DLD1 (cell line): ENCODE measurements around the gene SPRY2.

Experiments used
- in situ Hi-C: cut with HindIII; loops from 2 replicates; pipeline ENCODE4 v1.10.0; 2017; ENCODE audit warnings: low sequenced_read_pairs

The SPRY2 gene

DNA sequence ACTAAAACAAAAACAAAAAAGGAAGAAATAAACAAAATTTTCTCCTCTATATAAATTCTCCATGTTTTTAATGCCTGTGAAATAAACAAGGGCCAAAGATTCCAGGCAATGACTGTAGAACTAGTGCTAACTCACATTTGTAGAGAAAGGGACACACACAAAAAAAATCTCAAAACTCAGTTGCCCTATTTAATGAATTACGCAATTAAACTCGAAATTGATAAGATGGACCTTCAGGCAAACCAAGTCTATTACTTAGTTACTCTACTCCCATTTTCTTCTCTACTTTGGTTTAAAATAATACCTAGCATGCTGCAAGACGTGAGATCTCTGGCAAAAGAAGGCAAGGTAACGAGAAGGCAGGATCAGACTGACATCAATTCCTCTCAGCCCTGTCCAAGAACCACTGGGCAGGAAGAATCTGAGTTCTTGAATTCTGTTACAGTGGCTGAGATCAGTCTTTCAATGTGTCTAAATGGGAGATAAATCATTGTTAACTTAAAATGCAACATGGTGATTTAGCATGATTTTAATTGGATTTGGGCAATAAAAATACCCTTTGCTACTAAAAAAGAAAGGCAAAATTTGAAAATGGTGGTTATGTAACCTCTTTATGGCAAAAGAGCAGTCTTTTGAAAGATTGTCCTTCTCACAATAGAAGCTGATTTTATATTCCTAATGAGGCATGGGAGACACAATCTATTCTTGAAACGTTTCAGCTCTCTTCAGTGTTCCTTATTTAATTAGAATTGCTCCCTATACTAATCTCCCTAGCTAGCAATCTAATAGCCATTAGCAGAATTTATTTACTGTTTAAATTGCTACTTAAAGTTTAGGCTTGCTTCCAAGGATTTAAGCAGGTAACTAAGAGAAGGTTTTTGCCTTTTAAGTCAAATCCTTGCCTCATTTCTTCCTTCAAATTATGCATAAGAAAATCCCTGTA is 25.9 kb downstream of the SPRY2 start:
- in situ Hi-C loops = no loop called here

DNA sequence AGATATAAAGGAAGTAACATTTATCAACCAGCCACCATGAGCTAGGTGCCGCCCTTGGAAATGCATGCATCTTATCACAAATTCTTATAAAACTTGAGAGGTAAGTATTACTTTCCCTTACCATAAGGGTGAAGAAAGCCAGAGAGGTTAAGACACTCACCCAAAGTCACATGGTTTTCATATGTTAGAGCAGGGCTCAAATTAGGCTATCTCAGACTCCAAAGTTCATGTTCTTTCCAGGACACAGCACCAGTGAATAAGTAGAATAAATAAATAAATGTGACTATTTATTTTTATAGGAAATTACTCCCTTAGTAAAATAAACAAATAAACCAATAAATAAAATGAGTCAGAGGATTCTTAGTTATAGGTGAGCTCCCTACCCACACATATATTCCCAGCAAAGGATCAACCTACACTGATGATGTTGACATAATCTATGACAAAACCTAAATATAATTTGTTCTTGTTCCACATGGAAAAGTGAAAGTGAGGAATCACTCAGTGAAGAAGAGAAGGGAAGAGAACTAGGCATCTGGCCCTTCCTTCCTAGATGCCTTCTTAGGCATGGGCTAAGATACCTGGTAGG is 27.2 kb downstream of the SPRY2 start:
- in situ Hi-C loops = no loop called here

DNA sequence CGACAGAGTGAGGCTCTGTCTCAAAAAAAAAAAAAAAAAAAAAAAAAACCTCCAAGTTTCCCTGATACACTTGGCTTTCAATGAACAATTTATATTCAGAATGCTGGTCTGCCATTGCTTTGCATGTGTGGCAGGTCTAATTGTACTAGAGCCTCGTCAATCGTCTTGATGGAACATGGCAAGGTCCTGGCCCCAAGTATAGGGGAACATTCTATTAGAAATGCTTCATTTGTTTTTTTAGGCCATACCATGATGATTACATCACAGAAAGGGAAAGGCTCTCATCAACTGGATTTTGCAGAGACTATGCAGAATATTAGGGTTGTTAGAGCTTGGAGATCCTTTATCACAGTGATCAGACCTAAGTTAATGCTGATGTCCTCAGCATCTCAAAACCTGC is 28.0 kb downstream of the SPRY2 start:
- in situ Hi-C loops = no loop called here

DNA sequence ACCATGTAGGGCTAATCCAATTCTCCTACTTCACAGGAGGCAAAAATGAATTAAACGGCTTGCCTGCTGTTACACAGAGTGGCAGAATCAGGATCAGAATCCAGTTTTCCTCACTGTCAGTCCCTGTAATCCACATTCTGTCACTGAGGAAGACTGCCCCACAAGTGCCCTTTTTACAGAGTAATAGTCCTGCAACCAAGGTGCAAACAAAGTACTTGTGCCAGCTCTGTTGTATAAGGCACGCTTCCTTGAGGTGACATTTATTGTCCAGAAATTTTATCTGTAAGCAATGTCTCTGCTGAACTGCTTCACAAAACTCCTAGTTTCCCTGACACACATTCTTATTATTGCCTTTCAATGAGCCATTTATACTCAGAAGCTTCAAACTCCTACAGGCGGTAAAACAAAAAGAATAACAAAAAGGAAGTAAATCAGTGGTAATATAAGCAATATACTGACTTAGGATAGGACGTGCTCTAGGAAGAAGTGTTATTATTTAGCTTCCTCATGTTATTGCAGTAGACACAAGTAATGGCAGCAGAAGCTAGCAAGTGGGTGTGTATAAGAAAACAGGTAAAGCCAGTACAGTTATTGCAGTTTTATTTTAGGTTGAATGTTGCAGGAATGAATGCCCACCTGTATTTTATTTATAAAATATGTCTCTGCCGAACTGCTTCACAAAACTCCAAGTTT is 28.8 kb downstream of the SPRY2 start:
- in situ Hi-C loops = no loop called here

DNA sequence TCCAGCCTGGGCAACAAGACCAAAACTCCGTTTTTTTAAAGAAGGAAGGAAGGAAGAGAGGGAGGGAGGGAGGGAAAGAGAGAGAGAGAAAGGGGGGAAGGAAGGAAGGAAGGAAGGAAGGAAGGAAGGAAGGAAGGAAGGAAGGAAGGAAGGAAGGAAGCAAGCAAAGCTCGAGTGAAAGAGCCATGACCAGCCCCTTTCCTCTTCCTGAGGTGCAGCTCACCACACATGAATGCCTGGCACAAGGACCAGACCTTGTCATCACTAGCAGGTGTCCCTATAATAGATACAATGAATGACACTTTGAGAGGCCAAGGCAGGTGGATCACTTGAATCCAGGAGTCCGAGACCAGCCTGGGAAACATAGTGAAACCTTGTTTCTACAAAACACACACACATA is 31.0 kb downstream of the SPRY2 start:
- in situ Hi-C loops = no loop called here

DNA sequence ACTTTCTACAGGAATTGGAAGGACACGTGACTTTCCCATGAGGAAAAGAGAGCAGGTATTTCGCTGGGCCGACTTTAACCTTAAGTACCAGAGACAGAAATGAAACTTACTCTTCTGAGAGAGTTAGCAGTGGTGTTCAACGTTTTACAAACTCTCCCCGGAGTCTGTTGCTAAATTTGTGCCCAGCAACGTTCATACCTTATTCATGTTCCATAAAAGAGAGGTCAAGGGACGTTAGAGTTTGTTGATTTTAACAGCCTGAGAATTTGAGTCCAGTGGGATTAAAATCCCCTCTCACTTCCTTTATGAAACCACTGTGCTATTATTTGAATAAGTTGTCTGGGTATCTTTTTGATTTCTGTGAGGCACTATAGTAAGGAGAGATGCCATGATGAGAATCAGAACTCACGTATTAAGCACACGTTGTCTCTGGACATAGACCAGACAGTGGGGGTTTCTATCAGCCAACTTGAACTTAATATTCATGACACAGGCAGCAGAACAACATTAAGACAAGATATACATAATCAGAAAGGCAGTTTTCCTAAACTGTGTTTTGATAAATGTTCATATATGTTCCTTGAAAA is 33.4 kb downstream of the SPRY2 start:
- in situ Hi-C loops = no loop called here

DNA sequence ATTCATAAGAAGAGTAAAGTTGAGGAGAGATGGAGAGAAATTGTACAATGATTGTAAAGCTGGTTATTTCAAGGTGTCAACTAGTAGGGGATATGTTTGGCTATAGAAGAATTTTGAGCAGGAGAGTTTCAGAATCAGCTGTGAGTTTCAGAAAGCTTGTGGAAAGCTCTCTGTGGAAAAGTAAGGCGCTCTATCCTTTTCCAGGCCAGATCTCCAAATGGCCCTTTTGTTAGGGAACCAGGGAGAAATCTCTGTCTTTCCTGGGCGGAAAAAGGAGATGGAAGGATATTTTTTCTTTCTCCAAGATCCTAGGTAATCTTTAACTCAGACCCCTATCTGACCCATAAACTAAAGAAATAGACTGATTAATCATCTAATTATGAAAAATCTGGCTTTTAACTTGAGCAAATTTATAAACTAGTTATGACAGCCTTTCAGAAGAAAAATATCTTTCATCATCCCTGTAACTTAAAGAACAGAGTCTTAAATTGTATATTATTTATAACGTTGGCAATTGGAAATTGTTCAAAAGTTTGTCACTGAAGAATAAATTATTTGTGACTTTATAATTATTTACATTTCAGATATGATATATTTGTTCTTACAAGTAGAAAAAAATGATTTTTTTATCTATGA is 34.5 kb downstream of the SPRY2 start:
- in situ Hi-C loops = no loop called here

DNA sequence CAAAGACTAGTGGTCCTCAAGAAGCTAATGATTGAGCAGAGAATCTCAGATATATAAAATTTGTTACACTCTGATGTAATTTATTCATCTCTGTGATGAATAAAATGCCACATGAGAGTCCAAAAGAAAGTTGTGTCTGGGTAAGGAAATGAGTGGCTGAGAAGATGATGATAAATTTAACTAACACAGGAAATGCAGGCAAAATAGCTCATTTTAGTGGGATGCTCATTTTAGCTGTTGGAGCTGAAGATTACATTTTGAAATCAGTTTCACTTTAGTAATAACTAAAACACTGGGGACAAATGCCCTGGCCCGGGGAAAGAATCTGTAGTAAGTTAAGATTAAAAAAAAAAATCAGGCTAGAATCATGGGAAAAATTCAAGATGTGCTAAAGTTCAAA is 35.2 kb downstream of the SPRY2 start:
- in situ Hi-C loops = no loop called here

DNA sequence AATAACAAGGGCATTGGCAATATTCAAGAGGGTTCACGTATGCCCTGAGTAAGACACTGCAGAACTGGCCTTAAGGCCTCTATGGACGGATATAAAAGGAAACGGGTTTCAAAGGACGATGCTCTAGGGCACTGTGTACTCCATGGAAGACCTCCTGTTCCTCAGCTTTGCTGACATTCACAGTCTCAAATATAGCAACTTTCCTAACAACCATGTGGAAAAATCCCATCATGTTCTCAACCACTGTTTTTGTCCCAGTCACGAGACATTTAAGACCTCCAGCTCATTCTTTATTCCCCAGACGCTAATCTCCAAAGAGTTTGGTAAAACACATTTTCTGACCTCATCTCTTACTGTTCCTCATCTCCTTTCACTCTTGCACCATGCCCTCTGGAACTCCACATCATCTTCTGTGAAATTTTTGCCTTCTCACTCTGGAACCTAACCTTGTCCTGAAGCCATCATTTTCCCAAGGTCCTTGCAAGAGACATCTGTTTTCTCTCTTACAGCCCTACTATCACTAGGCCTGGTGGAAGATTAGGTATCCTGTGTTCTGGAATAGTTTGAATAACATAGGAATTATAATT is 37.6 kb downstream of the SPRY2 start:
- in situ Hi-C loops = no loop called here

DNA sequence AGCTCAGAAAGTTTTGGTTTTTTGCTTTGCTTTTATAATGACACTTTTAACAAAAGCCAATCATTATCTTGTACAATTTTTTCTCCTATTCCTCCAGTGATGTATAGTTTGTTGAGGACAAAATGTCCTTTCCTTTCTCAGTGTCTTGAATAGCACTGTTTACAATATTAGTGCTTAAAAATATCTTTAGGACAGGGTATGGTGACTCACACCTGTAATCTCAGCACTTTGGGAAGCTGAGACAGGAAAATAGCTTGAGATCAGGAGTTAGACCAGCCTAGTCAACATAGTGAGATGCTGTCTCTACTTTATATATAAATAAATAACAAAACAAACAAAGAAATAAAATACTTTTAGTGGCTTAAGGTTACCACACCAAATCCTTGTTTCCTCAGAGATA is 41.9 kb downstream of the SPRY2 start:
- in situ Hi-C loops = no loop called here

DNA sequence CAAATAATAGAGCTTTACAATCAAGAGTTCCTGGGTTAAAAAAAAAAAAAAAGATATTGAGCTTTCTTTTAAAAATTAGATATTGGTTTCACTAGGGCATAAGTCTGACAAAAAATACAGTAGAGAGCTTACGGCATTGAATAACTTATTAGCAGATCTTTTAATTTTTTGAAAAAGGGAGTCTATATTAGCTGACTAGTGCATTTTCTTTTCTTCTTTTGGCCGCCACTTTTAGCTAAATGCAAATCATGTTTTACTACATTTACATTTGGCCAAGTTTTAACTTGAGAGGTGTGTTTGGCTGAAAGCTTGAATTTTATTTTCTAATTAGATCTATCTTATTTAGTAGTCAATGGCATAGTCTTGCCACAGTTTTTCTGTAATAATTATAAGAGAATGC is 43.4 kb downstream of the SPRY2 start:
- in situ Hi-C loops = no loop called here

DNA sequence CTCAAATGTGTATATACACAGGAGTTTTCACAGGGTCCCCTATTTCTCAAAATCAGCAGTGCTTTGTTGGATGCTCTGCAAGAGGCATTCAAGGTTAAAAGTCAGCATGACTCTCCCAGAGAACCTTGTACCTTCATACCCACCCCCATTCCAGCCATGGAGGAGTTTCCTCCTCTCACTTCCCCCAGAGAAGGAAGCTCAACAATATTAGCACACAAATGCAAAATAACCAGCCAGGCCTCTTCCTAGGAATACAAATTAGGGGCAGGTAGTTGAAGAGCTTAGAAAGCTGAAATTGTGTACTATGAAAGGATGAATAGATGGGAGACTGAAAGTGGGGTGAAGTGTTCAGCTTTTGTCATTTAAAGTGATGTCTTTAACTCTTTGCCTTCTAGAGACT is 43.8 kb downstream of the SPRY2 start:
- in situ Hi-C loops = no loop called here

DNA sequence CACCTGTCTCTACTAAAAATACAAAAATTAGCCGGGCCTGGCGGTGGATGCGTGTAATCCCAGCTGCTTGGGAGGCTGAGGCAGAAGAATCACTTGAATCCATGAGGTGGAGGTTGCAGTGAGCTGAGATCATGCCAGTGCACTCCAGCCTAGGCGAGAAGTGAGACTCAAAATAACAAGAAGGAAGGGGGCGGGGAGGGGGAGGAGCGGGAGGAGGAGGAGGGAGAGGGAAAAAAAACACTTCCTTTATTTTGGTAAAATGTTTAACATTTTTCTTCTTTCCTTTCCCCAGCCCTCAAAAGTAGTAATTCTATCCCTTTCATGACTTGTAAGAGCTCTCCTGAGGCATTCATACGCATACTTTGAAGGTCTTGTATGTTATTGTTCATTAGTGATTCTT is 44.3 kb downstream of the SPRY2 start:
- in situ Hi-C loops = no loop called here

DNA sequence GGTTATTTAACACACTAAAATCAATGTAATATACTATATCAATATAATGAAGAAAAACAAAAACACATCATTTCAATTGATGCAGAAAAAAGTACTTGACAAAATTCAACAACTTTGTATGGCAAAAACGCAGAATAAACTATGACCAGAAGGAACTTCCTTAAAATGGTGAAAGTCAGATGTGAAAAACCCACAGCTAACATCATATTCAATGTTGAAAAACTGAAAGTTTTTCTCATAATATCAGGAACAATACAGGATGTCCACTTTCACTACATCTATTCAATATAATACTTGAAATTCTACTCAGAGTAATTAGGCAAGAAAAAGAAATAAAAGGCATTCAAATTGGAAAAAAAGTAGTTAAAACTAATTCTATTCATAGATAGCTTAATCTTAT is 50.3 kb downstream of the SPRY2 start:
- in situ Hi-C loops = no loop called here
